ENCODE data around the gene ACTN1. TPM values are rescaled to one million over a fixed set of nuclear protein-coding genes. Genes with fewer than 3 reads are reported as not detected.
A peak's percentile ranks its signal among the peaks of the same experiment; 100 is the strongest.

The ACTN1 gene
- total and polyA plus RNA-seq, 7 experiments from 2014 or later, result 41.3 to 390 (median 227) TPM

GRCh38 chr14:68879841-68880575, 99.1 kb downstream of the ACTN1 start:
- no peaks in the 10 kb centered on the region for H3K4me1 ChIP-seq (ENCODE audit: control insufficient read depth in 2 of 2, insufficient read depth in 2 of 2, low read length in 2 of 2)
- H3K36me3 ChIP-seq (ENCODE audit: control insufficient read depth in 2 of 3, insufficient read depth in 3 of 3, low read length in 3 of 3), result peaks cover 0 to 99% (median 79%) of the 10 kb centered on the region in 3 experiments
- Mint-ChIP-seq H3K4me1 (peaks cover 0 to 2% (median 0%) of the 10 kb centered on the region in 7 donors), H3K9me3 (peaks cover 0 to 1% (median 0%) of the 10 kb centered on the region in 11 donors), H3K36me3 (peaks cover 3 to 72% (median 49%) of the 10 kb centered on the region in 5 donors), H3K4me3 (peak overlapping the region in 1 of 10 donors; percentile 15), H3K27me3 (no peaks in the 10 kb centered on the region), H3K27ac (no peak overlapping the region)
- POLR2A ChIA-PET, result no interaction called here
- H3K27ac ChIP-seq (ENCODE audit: low read depth, low read length), result no peak overlapping the region
- H3K4me3 ChIP-seq (ENCODE audit: low read length), result no peak overlapping the region
- H3K27me3 ChIP-seq (ENCODE audit: control insufficient read depth in 2 of 2, insufficient read depth in 2 of 2, low read length in 2 of 2), result no peaks in the 10 kb centered on the region
- no peak for DNase-seq
- CTCF ChIA-PET, result interaction anchor here (0.9 kb wide), 1 partner anchor 996 kb away, joined by 3 read pairs; no protein-coding TSS in a partner anchor
- ATAC-seq, result no peak
- H3K9me3 ChIP-seq (ENCODE audit: control insufficient read depth in 2 of 3, low read length in 3 of 3), result no peaks in the 10 kb centered on the region
- intact Hi-C loops (cut with micrococcal nuclease), result no loop called here

DNA sequence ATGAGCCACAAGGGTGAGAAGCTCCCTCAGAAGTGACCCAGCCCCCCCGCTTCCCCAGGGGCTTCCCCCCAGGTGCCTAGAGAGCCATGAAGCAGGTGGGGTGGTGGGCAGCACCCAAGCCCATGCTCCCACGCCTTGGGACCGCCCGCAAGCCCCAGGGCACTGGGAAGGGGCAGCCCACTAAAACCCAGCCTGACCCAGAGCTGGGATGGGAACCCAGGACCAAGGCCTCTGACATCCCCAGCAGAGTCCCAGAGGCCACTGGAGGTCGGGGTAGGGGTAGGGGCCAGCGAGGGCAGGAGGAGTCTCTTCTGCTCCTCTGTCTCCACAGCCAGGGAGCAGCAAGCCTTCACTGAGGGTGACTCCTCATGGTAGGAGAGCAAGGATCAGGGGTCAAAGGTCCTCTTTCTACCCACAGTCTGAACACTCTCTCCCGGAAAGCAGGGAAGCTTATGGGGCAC, 99.8 kb downstream of the ACTN1 start:
- Mint-ChIP-seq H3K4me3 (no peak overlapping the region), H3K9me3 (no peaks in the 10 kb centered on the region), H3K27me3 (no peaks in the 10 kb centered on the region), H3K36me3 (peaks cover 3 to 75% (median 55%) of the 10 kb centered on the region in 5 donors), H3K27ac (no peak overlapping the region), H3K4me1 (peaks cover 0 to 2% (median 0%) of the 10 kb centered on the region in 7 donors)
- no peak for ATAC-seq
- no peak for DNase-seq
- POLR2A ChIA-PET, result no interaction called here
- H3K36me3 ChIP-seq (ENCODE audit: control insufficient read depth in 2 of 3, insufficient read depth in 3 of 3, low read length in 3 of 3), result peaks cover 0 to 99% (median 73%) of the 10 kb centered on the region in 3 experiments
- H3K4me1 ChIP-seq (ENCODE audit: control insufficient read depth in 2 of 2, insufficient read depth in 2 of 2, low read length in 2 of 2), result no peaks in the 10 kb centered on the region
- H3K4me3 ChIP-seq (ENCODE audit: low read length), result no peak overlapping the region
- intact Hi-C loops (cut with micrococcal nuclease), result no loop called here
- H3K27ac ChIP-seq (ENCODE audit: low read depth, low read length), result no peak overlapping the region
- no peaks in the 10 kb centered on the region for H3K9me3 ChIP-seq (ENCODE audit: control insufficient read depth in 2 of 3, low read length in 3 of 3)
- CTCF ChIA-PET, result interaction anchor here (0.9 kb wide), 1 partner anchor 995 kb away, joined by 3 read pairs; no protein-coding TSS in a partner anchor
- H3K27me3 ChIP-seq (ENCODE audit: control insufficient read depth in 2 of 2, insufficient read depth in 2 of 2, low read length in 2 of 2), result no peaks in the 10 kb centered on the region

DNA sequence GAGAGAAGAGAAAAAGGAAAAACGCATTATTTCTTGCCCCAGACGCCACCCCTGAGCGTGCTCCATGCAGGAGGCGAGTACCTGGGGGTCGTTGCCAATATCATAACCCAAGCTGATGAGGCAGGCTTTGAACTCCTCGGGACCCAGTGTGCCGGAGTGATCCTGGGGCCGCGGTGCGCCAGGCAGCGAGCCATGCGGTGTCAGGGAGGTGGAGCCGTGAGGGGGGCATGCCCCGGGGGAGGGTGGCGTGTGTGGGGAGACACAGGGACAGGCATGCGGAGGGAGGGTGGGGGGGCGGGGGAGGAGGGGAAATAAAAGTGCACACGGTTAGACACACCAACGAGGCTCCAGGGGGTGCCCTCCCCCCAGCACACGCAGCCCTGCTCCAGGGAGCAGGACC, 100.2 kb downstream of the ACTN1 start:
- Mint-ChIP-seq H3K4me1 (peaks cover 0 to 2% (median 0%) of the 10 kb centered on the region in 7 donors), H3K27ac (peak overlapping the region in 1 of 9 donors; percentile 57), H3K27me3 (no peaks in the 10 kb centered on the region), H3K4me3 (no peak overlapping the region), H3K9me3 (no peaks in the 10 kb centered on the region), H3K36me3 (peaks cover 3 to 75% (median 59%) of the 10 kb centered on the region in 5 donors)
- no peak for DNase-seq
- intact Hi-C loops (cut with micrococcal nuclease), result no loop called here
- Histone ChIP-seq H3K9me3 (ENCODE audit: control insufficient read depth in 2 of 3, low read length in 3 of 3) (no peaks in the 10 kb centered on the region), H3K4me1 (ENCODE audit: control insufficient read depth in 2 of 2, insufficient read depth in 2 of 2, low read length in 2 of 2) (no peaks in the 10 kb centered on the region), H3K27me3 (ENCODE audit: control insufficient read depth in 2 of 2, insufficient read depth in 2 of 2, low read length in 2 of 2) (no peaks in the 10 kb centered on the region), H3K36me3 (ENCODE audit: control insufficient read depth in 2 of 3, insufficient read depth in 3 of 3, low read length in 3 of 3) (peaks cover 0 to 99% (median 69%) of the 10 kb centered on the region in 3 experiments), H3K4me3 (ENCODE audit: low read length) (no peak overlapping the region), H3K27ac (ENCODE audit: low read depth, low read length) (no peak overlapping the region)
- CTCF ChIA-PET, result interaction anchor here (0.9 kb wide), 1 partner anchor 995 kb away, joined by 3 read pairs; no protein-coding TSS in a partner anchor
- ATAC-seq, result no peak
- POLR2A ChIA-PET, result no interaction called here

- POLR2A ChIA-PET, result no interaction called here
- H3K4me1 Mint-ChIP-seq, result peaks cover 0 to 3% (median 0%) of the 10 kb centered on the region in 7 donors
- Histone ChIP-seq H3K27me3 (ENCODE audit: control insufficient read depth in 2 of 2, insufficient read depth in 2 of 2, low read length in 2 of 2) (no peaks in the 10 kb centered on the region), H3K27ac (ENCODE audit: low read depth, low read length) (no peak overlapping the region), H3K9me3 (ENCODE audit: control insufficient read depth in 2 of 3, low read length in 3 of 3) (no peaks in the 10 kb centered on the region), H3K36me3 (ENCODE audit: control insufficient read depth in 2 of 3, insufficient read depth in 3 of 3, low read length in 3 of 3) (peaks cover 0 to 99% (median 66%) of the 10 kb centered on the region in 3 experiments), H3K4me3 (ENCODE audit: low read length) (no peak overlapping the region), H3K4me1 (ENCODE audit: control insufficient read depth in 2 of 2, insufficient read depth in 2 of 2, low read length in 2 of 2) (no peaks in the 10 kb centered on the region)
- H3K4me3 Mint-ChIP-seq, result no peak overlapping the region
- CTCF ChIA-PET, result interaction anchor here (1.1 kb wide), 1 partner anchor 33 kb away, joined by 3 read pairs; no protein-coding TSS in a partner anchor
- H3K27me3 Mint-ChIP-seq, result no peaks in the 10 kb centered on the region
- DNase-seq, result no peak
- no peak for ATAC-seq
- H3K27ac Mint-ChIP-seq, result peak overlapping the region in 1 of 9 donors; percentile 3
- H3K9me3 Mint-ChIP-seq, result peaks cover 0 to 2% (median 0%) of the 10 kb centered on the region in 11 donors
- intact Hi-C loops (cut with micrococcal nuclease), result no loop called here
- H3K36me3 Mint-ChIP-seq, result peaks cover 3 to 83% (median 67%) of the 10 kb centered on the region in 5 donors
Observed at GRCh38 chr14:68877993-68878575, 101.0 kb downstream of the ACTN1 start.

DNA sequence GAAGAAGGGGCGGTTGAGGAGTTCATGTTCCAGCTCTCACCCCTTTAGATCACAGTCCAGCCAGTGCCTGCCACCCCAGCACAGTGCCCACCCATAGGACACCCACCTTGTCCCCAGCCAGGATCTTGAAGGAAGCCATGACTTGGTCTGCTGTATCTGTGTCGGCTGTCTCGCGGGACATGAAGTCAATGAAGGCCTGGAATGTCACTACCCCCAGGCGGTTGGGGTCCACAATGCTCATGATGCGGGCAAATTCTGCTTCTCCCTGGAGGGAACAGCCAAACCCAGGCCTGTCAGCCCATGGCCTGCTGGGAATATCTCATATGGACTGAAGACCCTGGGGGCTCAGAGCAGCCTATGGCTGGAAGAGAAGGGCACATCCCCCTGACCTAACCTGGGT, 102.1 kb downstream of the ACTN1 start:
- no peaks in the 10 kb centered on the region for H3K9me3 ChIP-seq (ENCODE audit: control insufficient read depth in 2 of 3, low read length in 3 of 3)
- CTCF ChIA-PET, result interaction anchor here (1.1 kb wide), 1 partner anchor 34 kb away, joined by 3 read pairs; no protein-coding TSS in a partner anchor
- H3K27me3 ChIP-seq (ENCODE audit: control insufficient read depth in 2 of 2, insufficient read depth in 2 of 2, low read length in 2 of 2), result no peaks in the 10 kb centered on the region
- Mint-ChIP-seq H3K27me3 (no peaks in the 10 kb centered on the region), H3K4me1 (peaks cover 0 to 4% (median 0%) of the 10 kb centered on the region in 7 donors), H3K4me3 (no peak overlapping the region), H3K9me3 (peaks cover 0 to 3% (median 0%) of the 10 kb centered on the region in 11 donors), H3K27ac (peak overlapping the region in 1 of 9 donors; percentile 79), H3K36me3 (peaks cover 3 to 84% (median 74%) of the 10 kb centered on the region in 5 donors)
- POLR2A ChIA-PET, result no interaction called here
- intact Hi-C loops (cut with micrococcal nuclease), result no loop called here
- DNase-seq (no peak), ATAC-seq (no peak)
- H3K36me3 ChIP-seq (ENCODE audit: control insufficient read depth in 2 of 3, insufficient read depth in 3 of 3, low read length in 3 of 3), result peaks cover 0 to 99% (median 65%) of the 10 kb centered on the region in 3 experiments
- H3K4me1 ChIP-seq (ENCODE audit: control insufficient read depth in 2 of 2, insufficient read depth in 2 of 2, low read length in 2 of 2), result no peaks in the 10 kb centered on the region
- H3K27ac ChIP-seq (ENCODE audit: low read depth, low read length), result no peak overlapping the region
- no peak overlapping the region for H3K4me3 ChIP-seq (ENCODE audit: low read length)

GRCh38 chr14:68874746-68875155, 104.4 kb downstream of the ACTN1 start:
- H3K4me3 ChIP-seq (ENCODE audit: low read length), result no peak overlapping the region
- no peaks in the 10 kb centered on the region for H3K4me1 ChIP-seq (ENCODE audit: control insufficient read depth in 2 of 2, insufficient read depth in 2 of 2, low read length in 2 of 2)
- H3K4me1 Mint-ChIP-seq, result peaks cover 0 to 4% (median 0%) of the 10 kb centered on the region in 7 donors
- DNase-seq, result no peak
- POLR2A ChIA-PET, result no interaction called here
- H3K9me3 Mint-ChIP-seq, result peaks cover 0 to 6% (median 0%) of the 10 kb centered on the region in 11 donors
- intact Hi-C loops (cut with micrococcal nuclease), result no loop called here
- no peaks in the 10 kb centered on the region for H3K27me3 ChIP-seq (ENCODE audit: control insufficient read depth in 2 of 2, insufficient read depth in 2 of 2, low read length in 2 of 2)
- H3K36me3 Mint-ChIP-seq, result peaks cover 2 to 81% (median 68%) of the 10 kb centered on the region in 5 donors
- H3K36me3 ChIP-seq (ENCODE audit: control insufficient read depth in 2 of 3, insufficient read depth in 3 of 3, low read length in 3 of 3), result peaks cover 0 to 86% (median 48%) of the 10 kb centered on the region in 3 experiments
- CTCF ChIA-PET, result no interaction called here
- H3K27ac Mint-ChIP-seq, result peak overlapping the region in 2 of 9 donors; percentile 36 to 53
- no peak for ATAC-seq
- no peak overlapping the region for H3K27ac ChIP-seq (ENCODE audit: low read depth, low read length)
- no peaks in the 10 kb centered on the region for H3K27me3 Mint-ChIP-seq
- H3K9me3 ChIP-seq (ENCODE audit: control insufficient read depth in 2 of 3, low read length in 3 of 3), result no peaks in the 10 kb centered on the region
- peak overlapping the region in 3 of 10 donors; percentile 7 to 33 (median 30) for H3K4me3 Mint-ChIP-seq
